Keratinocyte (primary cell): ENCODE data around the gene KRTAP10-7. TPM values are rescaled to one million over a fixed set of nuclear protein-coding genes. Genes with fewer than 3 reads are reported as not detected.
"Not testable (repeated sequence)": the region's sequence is repeated elsewhere in the genome, so short reads cannot be mapped to it uniquely, and the experiment has no call there.

ENCODE experiments used
- DNase-seq: peaks from one replicate; pipeline ENCODE4 v3.0.0-alpha.2; 2011; ENCODE audit warnings: low read depth, missing footprints, low spot score
- FAIRE-seq: peaks from 2 replicates; lab custom pipeline; 2011; peaks lifted over from hg19 to GRCh38; lab: Jason Lieb, UNC
- H2AFZ ChIP-seq: 2 replicates; pipeline ENCODE4 v1.6.0; 2012; ENCODE audit warnings: low read length, control low read depth, inconsistent platforms; ENCODE audit not compliant: control insufficient read depth
- H3K27ac ChIP-seq: 2 replicates; pipeline ENCODE4 v1.5.1; 2011; ENCODE audit warnings: low read length; ENCODE audit not compliant: control insufficient read depth, insufficient read depth
- H3K27me3 ChIP-seq: 3 replicates; pipeline ENCODE4 v1.6.0; 2011; ENCODE audit warnings: low read length; ENCODE audit not compliant: control insufficient read depth, insufficient read depth; ENCODE audit errors: extremely low read depth
- H3K36me3 ChIP-seq, 2 experiments: 2 replicates in 1 of 2; 3 replicates in 1 of 2; pipeline ENCODE4 v1.5.1; 2011; ENCODE audit warnings: low read length in 2 of 2, mild to moderate bottlenecking in 1 of 2; ENCODE audit not compliant: control insufficient read depth in 2 of 2, insufficient read depth in 2 of 2; ENCODE audit errors: extremely low read depth in 1 of 2
- H3K4me1 ChIP-seq: 3 replicates; pipeline ENCODE4 v1.5.1; 2011; ENCODE audit warnings: low read length; ENCODE audit not compliant: control insufficient read depth, insufficient read depth; ENCODE audit errors: extremely low read depth
- H3K4me2 ChIP-seq: 3 replicates; pipeline ENCODE4 v1.6.0; 2011; ENCODE audit warnings: low read depth, low read length; ENCODE audit not compliant: control insufficient read depth, insufficient read depth; ENCODE audit errors: extremely low read depth
- H3K4me3 ChIP-seq, 3 experiments: fragments of 200-600 bp in 1 of 3; sonication (generic) in 1 of 3; 2 replicates in 2 of 3; 3 replicates in 1 of 3; pipeline ENCODE4 v1.5.1; 2011 to 2016; ENCODE audit warnings: low read length in 3 of 3, mild to moderate bottlenecking in 3 of 3, control low read depth in 2 of 3, inconsistent platforms in 1 of 3, low read depth in 1 of 3, mixed read lengths in 1 of 3, mixed run types in 1 of 3, moderate library complexity in 1 of 3; ENCODE audit not compliant: control insufficient read depth in 2 of 3, insufficient read depth in 2 of 3; ENCODE audit errors: extremely low read depth in 1 of 3
- H3K79me2 ChIP-seq: 2 replicates; pipeline ENCODE4 v1.6.0; 2012; ENCODE audit warnings: low read length; ENCODE audit not compliant: control insufficient read depth, insufficient read depth
- H3K9ac ChIP-seq: 3 replicates; pipeline ENCODE4 v1.6.0; 2011; ENCODE audit warnings: low read length; ENCODE audit not compliant: control insufficient read depth, insufficient read depth; ENCODE audit errors: extremely low read depth
- H3K9me1 ChIP-seq: 3 replicates; pipeline ENCODE4 v1.6.0; 2011; ENCODE audit warnings: low read length; ENCODE audit not compliant: control insufficient read depth, insufficient read depth; ENCODE audit errors: extremely low read depth
- H3K9me3 ChIP-seq: 2 replicates; pipeline ENCODE4 v1.5.1; 2012; ENCODE audit warnings: low read depth, low read length; ENCODE audit not compliant: control insufficient read depth
- H4K20me1 ChIP-seq: 3 replicates; pipeline ENCODE4 v1.6.0; 2011; ENCODE audit warnings: low read length; ENCODE audit not compliant: control insufficient read depth, insufficient read depth; ENCODE audit errors: extremely low read depth
- EZH2 ChIP-seq: IDR thresholded peaks from one replicate; pipeline ENCODE4 v1.6.1; 2012; ENCODE audit warnings: inconsistent platforms, mild to moderate bottlenecking, low read length, moderate library complexity
- dilution Hi-C: fragments of 300-500 bp; cut with MboI; formaldehyde crosslinking; loops from one replicate; pipeline ENCODE4 v1.7.0; 2020; ENCODE audit warnings: low sequenced_read_pairs; ENCODE audit not compliant: extremely low pct_ligation_motif_present
- polyA plus RNA-seq, 5 experiments: library from polyadenylated mRNA; depleted of rRNA in 3 of 5; stranded (reverse) in 3 of 5; stranded (forward) in 1 of 5; unstranded in 1 of 5; fragments of >200 nt; gene quantifications; 1 replicate in 1 of 5; 2 replicates in 3 of 5; 3 replicates in 1 of 5; pipeline versions ENCODE4 v1.2.1 to v1.2.3, GENCODE V29; 2011 to 2012; ENCODE audit warnings: missing spikeins in 2 of 5, low read depth in 1 of 5, low replicate concordance in 1 of 5
- TF ChIP-seq, protein P1 (sequence below), 3 experiments: IDR thresholded peaks in 1 of 3; conservative IDR thresholded peaks in 1 of 3; optimal IDR thresholded peaks in 1 of 3; 2 replicates in 2 of 3; 3 replicates in 1 of 3; pipeline versions ENCODE3 to v1.5.1; 2011; ENCODE audit warnings: low read length in 3 of 3, mild to moderate bottlenecking in 3 of 3, moderate library complexity in 2 of 3, control low read depth in 1 of 3, inconsistent platforms in 1 of 3; ENCODE audit not compliant: insufficient read depth in 2 of 3; ENCODE audit errors: extremely low read depth in 1 of 3

Gene KRTAP10-7
- polyA plus RNA-seq, 1 donor (not counting 4 experiments of a cell fraction or from before 2014, with no cell fraction given): not detected

DNA sequence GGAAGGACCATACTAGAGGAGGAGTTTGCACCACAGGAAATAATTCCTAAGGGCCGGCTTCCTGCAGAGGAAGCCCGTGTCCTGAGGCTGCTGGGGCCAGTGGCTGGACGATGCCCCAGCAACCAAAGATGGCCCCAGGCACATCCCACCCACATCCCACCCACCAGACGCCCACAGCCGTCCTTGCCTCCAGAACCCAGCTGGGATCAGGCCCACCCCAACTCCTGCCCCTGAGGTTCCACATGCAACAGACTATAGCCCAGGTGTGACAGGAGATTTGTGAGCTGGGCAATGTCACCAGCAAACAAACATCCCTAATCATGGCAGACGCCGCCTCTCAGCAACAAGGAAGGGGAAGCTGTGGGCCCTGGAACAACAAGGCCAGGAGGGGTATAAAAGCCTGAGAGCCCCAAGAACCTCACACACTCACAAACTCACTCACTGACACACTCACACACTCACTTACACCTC, 26.3 kb downstream of the KRTAP10-7 start, which contains the start of gene KRTAP10-9:
Gene KRTAP10-9, plus strand, starts transcription at position 421 of the 471 bp plus-strand sequence. CDS start 79 bp downstream, outside the sequence.
- no peak within 1 kb of the TSS for H2AFZ ChIP-seq
- no peaks in the 10 kb centered on the region for H3K9me1 ChIP-seq
- no peaks in the 10 kb centered on the region for H3K27me3 ChIP-seq
- no peaks in the 10 kb centered on the region for H3K36me3 ChIP-seq
- H3K4me3 ChIP-seq: no peak within 1 kb of the TSS
- H3K4me2 ChIP-seq: no peak within 1 kb of the TSS
- no peak within 1 kb of the TSS for H3K9ac ChIP-seq
- H3K27ac ChIP-seq: no peak within 1 kb of the TSS
- H4K20me1 ChIP-seq: no peaks in the 10 kb centered on the region
- no peak for DNase-seq
- no peak for FAIRE-seq
- TF ChIP-seq EZH2: no peak
- TF ChIP-seq, protein P1, sequence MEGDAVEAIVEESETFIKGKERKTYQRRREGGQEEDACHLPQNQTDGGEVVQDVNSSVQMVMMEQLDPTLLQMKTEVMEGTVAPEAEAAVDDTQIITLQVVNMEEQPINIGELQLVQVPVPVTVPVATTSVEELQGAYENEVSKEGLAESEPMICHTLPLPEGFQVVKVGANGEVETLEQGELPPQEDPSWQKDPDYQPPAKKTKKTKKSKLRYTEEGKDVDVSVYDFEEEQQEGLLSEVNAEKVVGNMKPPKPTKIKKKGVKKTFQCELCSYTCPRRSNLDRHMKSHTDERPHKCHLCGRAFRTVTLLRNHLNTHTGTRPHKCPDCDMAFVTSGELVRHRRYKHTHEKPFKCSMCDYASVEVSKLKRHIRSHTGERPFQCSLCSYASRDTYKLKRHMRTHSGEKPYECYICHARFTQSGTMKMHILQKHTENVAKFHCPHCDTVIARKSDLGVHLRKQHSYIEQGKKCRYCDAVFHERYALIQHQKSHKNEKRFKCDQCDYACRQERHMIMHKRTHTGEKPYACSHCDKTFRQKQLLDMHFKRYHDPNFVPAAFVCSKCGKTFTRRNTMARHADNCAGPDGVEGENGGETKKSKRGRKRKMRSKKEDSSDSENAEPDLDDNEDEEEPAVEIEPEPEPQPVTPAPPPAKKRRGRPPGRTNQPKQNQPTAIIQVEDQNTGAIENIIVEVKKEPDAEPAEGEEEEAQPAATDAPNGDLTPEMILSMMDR (optimal IDR thresholded peaks at IDR 0.05 in 1 of 3, IDR thresholded peaks at IDR 0.05 in 1 of 3, conservative IDR thresholded peaks at IDR 0.05 in 1 of 3; ENCODE audit: extremely low read depth in 1 of 3, insufficient read depth in 2 of 3, low read length in 3 of 3): no peak
- dilution Hi-C loops: no loop called here
- H3K79me2 ChIP-seq: no peaks in the 10 kb centered on the region
- peaks cover 14% of the 10 kb centered on the region for H3K9me3 ChIP-seq
- no peaks in the 10 kb centered on the region for H3K4me1 ChIP-seq

DNA sequence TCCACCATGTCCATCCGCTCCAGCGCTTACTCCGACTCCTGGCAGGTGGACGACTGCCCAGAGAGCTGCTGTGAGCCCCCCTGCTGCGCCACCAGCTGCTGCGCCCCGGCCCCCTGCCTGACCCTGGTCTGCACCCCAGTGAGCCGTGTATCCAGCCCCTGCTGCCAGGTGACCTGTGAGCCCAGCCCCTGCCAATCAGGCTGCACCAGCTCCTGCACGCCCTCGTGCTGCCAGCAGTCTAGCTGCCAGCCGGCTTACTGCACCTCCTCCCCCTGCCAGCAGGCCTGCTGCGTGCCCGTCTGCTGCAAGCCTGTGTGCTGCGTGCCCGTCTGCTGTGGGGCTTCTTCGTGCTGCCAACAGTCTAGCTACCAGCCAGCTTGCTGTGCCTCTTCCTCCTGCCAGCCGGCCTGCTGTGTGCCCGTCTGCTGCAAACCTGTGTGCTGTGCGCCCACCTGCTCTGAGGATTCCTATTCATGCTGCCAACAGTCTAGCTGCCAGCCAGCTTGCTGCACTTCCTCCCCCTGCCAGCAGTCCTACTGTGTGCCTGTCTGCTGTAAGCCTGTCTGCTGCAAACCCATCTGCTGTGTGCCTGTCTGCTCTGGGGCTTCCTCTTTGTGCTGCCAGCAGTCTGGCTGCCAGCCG, 26.9 kb downstream of the KRTAP10-7 start:
- DNase-seq, H3K9me1 ChIP-seq, H3K27me3 ChIP-seq, H3K79me2 ChIP-seq, H3K36me3 ChIP-seq, H3K4me2 ChIP-seq, H3K9ac ChIP-seq, H3K4me3 ChIP-seq, H4K20me1 ChIP-seq, H3K27ac ChIP-seq, H3K4me1 ChIP-seq, FAIRE-seq, H2AFZ ChIP-seq, dilution Hi-C loops: not testable (repeated sequence)
- H3K9me3 ChIP-seq: peaks cover 14% of the 10 kb centered on the region

DNA sequence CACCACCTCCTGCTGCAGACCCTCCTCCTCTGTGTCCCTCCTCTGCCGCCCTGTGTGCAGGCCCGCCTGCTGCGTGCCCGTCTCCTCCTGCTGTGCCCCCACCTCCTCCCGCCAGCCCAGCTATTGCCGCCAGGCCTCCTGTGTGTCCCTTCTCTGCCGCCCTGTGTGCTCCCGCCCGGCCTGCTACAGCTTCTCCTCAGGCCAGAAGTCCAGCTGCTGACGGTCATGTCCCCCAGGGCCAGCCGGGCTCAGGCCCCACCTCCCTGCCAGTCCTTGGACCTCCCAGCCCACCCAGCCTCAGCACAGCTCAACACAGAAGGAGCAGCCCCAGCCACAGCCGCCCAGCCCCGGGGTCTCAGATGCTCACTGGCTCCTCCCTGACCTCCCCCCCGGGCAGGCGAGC, 27.4 kb downstream of the KRTAP10-7 start:
- H3K9ac ChIP-seq, H3K36me3 ChIP-seq, H3K9me1 ChIP-seq, dilution Hi-C loops, H3K4me3 ChIP-seq, H4K20me1 ChIP-seq, H3K27ac ChIP-seq, H3K4me2 ChIP-seq, DNase-seq, FAIRE-seq, H3K27me3 ChIP-seq, H2AFZ ChIP-seq, H3K4me1 ChIP-seq, H3K79me2 ChIP-seq: not testable (repeated sequence)
- H3K9me3 ChIP-seq: peaks cover 13% of the 10 kb centered on the region
